OCI-LY3 (cell line): ENCODE results near the gene CERT1.
"Not testable (repeated sequence)": the region's sequence is repeated elsewhere in the genome, so short reads cannot be mapped to it uniquely, and the experiment has no call there.

ENCODE experiments used
- H2AFZ ChIP-seq: fragments of 200-600, 300-600 bp; shearing (Covaris generic); 2 replicates; pipeline ENCODE4 v1.6.0; 2014; ENCODE audit warnings: antibody characterized with exemption, low read depth, low read length
- H3K27ac ChIP-seq: fragments of 200-600, 300-600 bp; sonication (generic); 2 replicates; pipeline ENCODE4 v1.5.1; 2014; ENCODE audit warnings: mild to moderate bottlenecking, low read length, moderate library complexity, mixed read lengths
- H3K27me3 ChIP-seq: fragments of 200-600, 300-600 bp; sonication (generic); 2 replicates; pipeline ENCODE4 v1.6.1; 2014; ENCODE audit warnings: low read depth, low read length, mixed read lengths
- H3K36me3 ChIP-seq: fragments of 200-600, 300-600 bp; sonication (generic); replicated peaks from 2 replicates; pipeline ENCODE3; 2014; ENCODE audit warnings: low read depth, low read length, mixed read lengths
- H3K4me1 ChIP-seq: fragments of 300-600, 200-600 bp; sonication (generic); 2 replicates; pipeline ENCODE4 v1.6.1; 2014; ENCODE audit warnings: low read length, mixed read lengths
- H3K4me2 ChIP-seq: fragments of 200-600, 300-600 bp; sonication (generic); 2 replicates; pipeline ENCODE4 v1.6.1; 2014; ENCODE audit warnings: low read length, mixed read lengths
- H3K4me3 ChIP-seq: fragments of 300-600, 200-600 bp; sonication (generic); 2 replicates; pipeline ENCODE4 v1.5.1; 2014; ENCODE audit warnings: antibody characterized with exemption, mild to moderate bottlenecking, low read length, moderate library complexity
- H3K79me2 ChIP-seq: fragments of 300-600, 200-600 bp; shearing (Covaris generic); 2 replicates; pipeline ENCODE4 v1.6.1; 2014; ENCODE audit warnings: mild to moderate bottlenecking, low read length, mixed read lengths
- H3K9ac ChIP-seq: fragments of 300-600, 200-600 bp; shearing (Covaris generic); 2 replicates; pipeline ENCODE4 v1.6.0; 2014; ENCODE audit warnings: mild to moderate bottlenecking, low read length, moderate library complexity
- H3K9me3 ChIP-seq: fragments of 200-600, 300-600 bp; shearing (Covaris generic); 2 replicates; pipeline ENCODE4 v1.6.1; 2014; ENCODE audit warnings: low read length, mixed read lengths; ENCODE audit not compliant: insufficient read depth
- H4K20me1 ChIP-seq: fragments of 200-600, 300-600 bp; sonication (generic); 2 replicates; pipeline ENCODE4 v1.6.1; 2016; ENCODE audit warnings: low read length, mixed read lengths; ENCODE audit not compliant: insufficient read depth
- CTCF ChIP-seq: fragments of 200-600, 300-600 bp; sonication (generic); IDR thresholded peaks from 2 replicates; pipeline ENCODE4 v1.5.1; 2014; ENCODE audit warnings: antibody characterized with exemption, low read length, low read depth
- EZH2phosphoT487 ChIP-seq: fragments of 200-600 bp; shearing (Covaris generic); IDR thresholded peaks from 2 replicates; pipeline ENCODE4 v1.6.1; 2018; ENCODE audit warnings: antibody characterized with exemption, mixed run types, low read depth

Gene CERT1

GRCh38 chr5:75496026-75496425 is 15.4 kb downstream of the CERT1 start:
- Histone ChIP-seq H3K36me3 (peaks cover 12% of the 10 kb centered on the region), H4K20me1 (peaks cover 4% of the 10 kb centered on the region; the same call in 1 of the 2 replicates), H3K9me3 (no peaks in the 10 kb centered on the region), H3K27me3 (no peaks in the 10 kb centered on the region), H3K79me2 (peaks cover 5% of the 10 kb centered on the region; the same call in 1 of the 2 replicates), H3K4me2 (no peak overlapping the region), H3K27ac (no peak overlapping the region), H2AFZ (no peak overlapping the region), H3K9ac (no peak overlapping the region), H3K4me3 (no peak overlapping the region), H3K4me1 (no peaks in the 10 kb centered on the region)
- no peak for TF ChIP-seq CTCF
- no peak for TF ChIP-seq EZH2phosphoT487

GRCh38 chr5:75491621-75492020 is 19.8 kb downstream of the CERT1 start:
- TF ChIP-seq CTCF, result no peak
- TF ChIP-seq EZH2phosphoT487, result no peak

GRCh38 chr5:75489847-75490246 is 21.6 kb downstream of the CERT1 start:
- not testable (repeated sequence) for H3K4me2 ChIP-seq, H3K9me3 ChIP-seq, H3K4me3 ChIP-seq, H3K9ac ChIP-seq, H3K27me3 ChIP-seq, H3K27ac ChIP-seq, H3K4me1 ChIP-seq, H3K36me3 ChIP-seq, H2AFZ ChIP-seq
- H3K79me2 ChIP-seq, result peaks cover 31% of the 10 kb centered on the region
- peaks cover 17% of the 10 kb centered on the region for H4K20me1 ChIP-seq

More at GRCh38 chr5:75491621-75492020, 19.8 kb downstream of the CERT1 start:
- Histone ChIP-seq H3K4me3 (no peak overlapping the region), H3K79me2 (peaks cover 17% of the 10 kb centered on the region), H3K4me2 (no peak overlapping the region), H3K4me1 (no peaks in the 10 kb centered on the region), H3K36me3 (peaks cover 9% of the 10 kb centered on the region), H4K20me1 (peaks cover 9% of the 10 kb centered on the region), H3K27ac (no peak overlapping the region), H3K9ac (no peak overlapping the region), H3K9me3 (no peaks in the 10 kb centered on the region), H2AFZ (no peak overlapping the region), H3K27me3 (no peaks in the 10 kb centered on the region)

GRCh38 chr5:75484605-75485004 is 26.8 kb downstream of the CERT1 start:
- Histone ChIP-seq H2AFZ (no peak overlapping the region), H3K4me1 (peaks cover 3% of the 10 kb centered on the region), H3K27ac (no peak overlapping the region), H3K4me3 (no peak overlapping the region), H3K9ac (no peak overlapping the region), H3K79me2 (peaks cover 73% of the 10 kb centered on the region), H3K9me3 (no peaks in the 10 kb centered on the region), H3K36me3 (no peaks in the 10 kb centered on the region), H3K4me2 (no peak overlapping the region), H3K27me3 (no peaks in the 10 kb centered on the region), H4K20me1 (peaks cover 44% of the 10 kb centered on the region)
- no peak for TF ChIP-seq EZH2phosphoT487
- no peak for TF ChIP-seq CTCF

- H3K4me2 ChIP-seq, result no peak overlapping the region
- H3K27me3 ChIP-seq, result no peaks in the 10 kb centered on the region
- H2AFZ ChIP-seq, result no peak overlapping the region
- H3K27ac ChIP-seq, result no peak overlapping the region
- H3K4me1 ChIP-seq, result peaks cover 3% of the 10 kb centered on the region
- no peaks in the 10 kb centered on the region for H3K9me3 ChIP-seq
- no peak overlapping the region for H3K4me3 ChIP-seq
- peaks cover 38% of the 10 kb centered on the region for H4K20me1 ChIP-seq
- TF ChIP-seq EZH2phosphoT487 (no peak), CTCF (no peak)
- no peaks in the 10 kb centered on the region for H3K36me3 ChIP-seq
- H3K79me2 ChIP-seq, result peaks cover 71% of the 10 kb centered on the region
- H3K9ac ChIP-seq, result no peak overlapping the region
Measured at GRCh38 chr5:75482482-75482881, 28.9 kb downstream of the CERT1 start.
